ENCODE data around the gene OS9. TPM values are rescaled to one million over a fixed set of nuclear protein-coding genes. Genes with fewer than 3 reads are reported as not detected.

The OS9 gene
- polyA plus RNA-seq, 4 donors, result 148 to 307 (median 200) TPM

GRCh38 chr12:57715786-57716185 is 21.9 kb downstream of the OS9 start:
- FAIRE-seq (no peak), DNase-seq (no peak)
- Histone ChIP-seq H3K4me3 (ENCODE audit: low read depth in 1 of 3, low read length in 3 of 3) (no peak overlapping the region), H3K36me3 (ENCODE audit: control insufficient read depth in 3 of 3, insufficient read depth in 2 of 3, low read depth in 1 of 3, low read length in 3 of 3) (peaks cover 19 to 65% (median 25%) of the 10 kb centered on the region in 3 donors), H3K27me3 (ENCODE audit: control insufficient read depth in 3 of 3, insufficient read depth in 3 of 3, low read length in 3 of 3) (no peaks in the 10 kb centered on the region), H3K27ac (ENCODE audit: low read depth in 1 of 3, low read length in 2 of 3) (no peak overlapping the region), H3K4me1 (ENCODE audit: control insufficient read depth in 3 of 3, insufficient read depth in 2 of 3, low read depth in 1 of 3, low read length in 2 of 3) (no peaks in the 10 kb centered on the region), H3K9me3 (ENCODE audit: control insufficient read depth in 2 of 2, insufficient read depth in 1 of 2, low read depth in 1 of 2, low read length in 1 of 2) (peaks cover 0 to 2% of the 10 kb centered on the region in 2 donors)
- 94 to 97% (median 94%) methylated on average over 12 of the region's 12 CpGs for WGBS, 3 donors

GRCh38 chr12:57716305-57716704 is 22.4 kb downstream of the OS9 start:
- WGBS, 3 donors, result 95 to 100% (median 97%) methylated on average over 4 of the region's 4 CpGs

GRCh38 chr12:57717131-57717530 is 23.2 kb downstream of the OS9 start:
- Histone ChIP-seq H3K36me3 (ENCODE audit: control insufficient read depth in 3 of 3, insufficient read depth in 2 of 3, low read depth in 1 of 3, low read length in 3 of 3) (peaks cover 24 to 75% (median 30%) of the 10 kb centered on the region in 3 donors), H3K27me3 (ENCODE audit: control insufficient read depth in 3 of 3, insufficient read depth in 3 of 3, low read length in 3 of 3) (no peaks in the 10 kb centered on the region), H3K9me3 (ENCODE audit: control insufficient read depth in 2 of 2, insufficient read depth in 1 of 2, low read depth in 1 of 2, low read length in 1 of 2) (no peaks in the 10 kb centered on the region), H3K4me3 (ENCODE audit: low read depth in 1 of 3, low read length in 3 of 3) (no peak overlapping the region), H3K27ac (ENCODE audit: low read depth in 1 of 3, low read length in 2 of 3) (no peak overlapping the region), H3K4me1 (ENCODE audit: control insufficient read depth in 3 of 3, insufficient read depth in 2 of 3, low read depth in 1 of 3, low read length in 2 of 3) (no peaks in the 10 kb centered on the region)
- WGBS, 3 donors, result 97 to 98% (median 97%) methylated on average over 5 of the region's 5 CpGs
- DNase-seq, result no peak
- FAIRE-seq, result no peak

More at GRCh38 chr12:57716305-57716704, 22.4 kb downstream of the OS9 start:
- Histone ChIP-seq H3K4me3 (ENCODE audit: low read depth in 1 of 3, low read length in 3 of 3) (no peak overlapping the region), H3K9me3 (ENCODE audit: control insufficient read depth in 2 of 2, insufficient read depth in 1 of 2, low read depth in 1 of 2, low read length in 1 of 2) (peaks cover 0 to 2% of the 10 kb centered on the region in 2 donors), H3K36me3 (ENCODE audit: control insufficient read depth in 3 of 3, insufficient read depth in 2 of 3, low read depth in 1 of 3, low read length in 3 of 3) (peaks cover 21 to 70% (median 30%) of the 10 kb centered on the region in 3 donors), H3K27me3 (ENCODE audit: control insufficient read depth in 3 of 3, insufficient read depth in 3 of 3, low read length in 3 of 3) (no peaks in the 10 kb centered on the region), H3K4me1 (ENCODE audit: control insufficient read depth in 3 of 3, insufficient read depth in 2 of 3, low read depth in 1 of 3, low read length in 2 of 3) (no peaks in the 10 kb centered on the region), H3K27ac (ENCODE audit: low read depth in 1 of 3, low read length in 2 of 3) (no peak overlapping the region)
- no peak for FAIRE-seq
- no peak for DNase-seq

GRCh38 chr12:57717846-57718640 is 24.1 kb downstream of the OS9 start:
- no peak for DNase-seq
- H3K4me3 ChIP-seq (ENCODE audit: low read depth in 1 of 3, low read length in 3 of 3), result no peak overlapping the region
- WGBS, 3 donors, result 96 to 97% (median 97%) methylated on average over 22 of the region's 22 CpGs
- no peak overlapping the region for H3K27ac ChIP-seq (ENCODE audit: low read depth in 1 of 3, low read length in 2 of 3)
- peaks cover 19 to 72% (median 30%) of the 10 kb centered on the region in 3 donors for H3K36me3 ChIP-seq (ENCODE audit: control insufficient read depth in 3 of 3, insufficient read depth in 2 of 3, low read depth in 1 of 3, low read length in 3 of 3)
- FAIRE-seq, result no peak
- no peaks in the 10 kb centered on the region for H3K4me1 ChIP-seq (ENCODE audit: control insufficient read depth in 3 of 3, insufficient read depth in 2 of 3, low read depth in 1 of 3, low read length in 2 of 3)
- no peaks in the 10 kb centered on the region for H3K27me3 ChIP-seq (ENCODE audit: control insufficient read depth in 3 of 3, insufficient read depth in 3 of 3, low read length in 3 of 3)
- H3K9me3 ChIP-seq (ENCODE audit: control insufficient read depth in 2 of 2, insufficient read depth in 1 of 2, low read depth in 1 of 2, low read length in 1 of 2), result no peaks in the 10 kb centered on the region

- Histone ChIP-seq H3K36me3 (ENCODE audit: control insufficient read depth in 3 of 3, insufficient read depth in 2 of 3, low read depth in 1 of 3, low read length in 3 of 3) (peaks cover 16 to 68% (median 30%) of the 10 kb centered on the region in 3 donors), H3K4me1 (ENCODE audit: control insufficient read depth in 3 of 3, insufficient read depth in 2 of 3, low read depth in 1 of 3, low read length in 2 of 3) (no peaks in the 10 kb centered on the region), H3K27me3 (ENCODE audit: control insufficient read depth in 3 of 3, insufficient read depth in 3 of 3, low read length in 3 of 3) (peaks cover 0 to under 1% (median 0%) of the 10 kb centered on the region in 3 donors), H3K4me3 (ENCODE audit: low read depth in 1 of 3, low read length in 3 of 3) (no peak overlapping the region), H3K9me3 (ENCODE audit: control insufficient read depth in 2 of 2, insufficient read depth in 1 of 2, low read depth in 1 of 2, low read length in 1 of 2) (no peaks in the 10 kb centered on the region), H3K27ac (ENCODE audit: low read depth in 1 of 3, low read length in 2 of 3) (no peak overlapping the region)
- WGBS, 3 donors, result 97 to 99% (median 97%) methylated on average over 15 of the region's 15 CpGs
- no peak for DNase-seq
- FAIRE-seq, result no peak
Observed at GRCh38 chr12:57718641-57719528, 25.0 kb downstream of the OS9 start.

- no peak for FAIRE-seq
- Histone ChIP-seq H3K4me1 (ENCODE audit: control insufficient read depth in 3 of 3, insufficient read depth in 2 of 3, low read depth in 1 of 3, low read length in 2 of 3) (no peaks in the 10 kb centered on the region), H3K9me3 (ENCODE audit: control insufficient read depth in 2 of 2, insufficient read depth in 1 of 2, low read depth in 1 of 2, low read length in 1 of 2) (no peaks in the 10 kb centered on the region), H3K27me3 (ENCODE audit: control insufficient read depth in 3 of 3, insufficient read depth in 3 of 3, low read length in 3 of 3) (peaks cover 0 to 10% (median 0%) of the 10 kb centered on the region in 3 donors), H3K4me3 (ENCODE audit: low read depth in 1 of 3, low read length in 3 of 3) (no peak overlapping the region), H3K36me3 (ENCODE audit: control insufficient read depth in 3 of 3, insufficient read depth in 2 of 3, low read depth in 1 of 3, low read length in 3 of 3) (peaks cover 16 to 65% (median 30%) of the 10 kb centered on the region in 3 donors), H3K27ac (ENCODE audit: low read depth in 1 of 3, low read length in 2 of 3) (no peak overlapping the region)
- 91 to 94% (median 91%) methylated on average over 20 of the region's 20 CpGs for WGBS, 3 donors
- no peak for DNase-seq
Observed at GRCh38 chr12:57719777-57720605, 26.1 kb downstream of the OS9 start.

- Histone ChIP-seq H3K4me3 (ENCODE audit: low read depth in 1 of 3, low read length in 3 of 3) (no peak overlapping the region), H3K27me3 (ENCODE audit: control insufficient read depth in 3 of 3, insufficient read depth in 3 of 3, low read length in 3 of 3) (peaks cover 0 to 18% (median 0%) of the 10 kb centered on the region in 3 donors), H3K9me3 (ENCODE audit: control insufficient read depth in 2 of 2, insufficient read depth in 1 of 2, low read depth in 1 of 2, low read length in 1 of 2) (no peaks in the 10 kb centered on the region), H3K4me1 (ENCODE audit: control insufficient read depth in 3 of 3, insufficient read depth in 2 of 3, low read depth in 1 of 3, low read length in 2 of 3) (peaks cover 0 to 3% (median 0%) of the 10 kb centered on the region in 3 donors), H3K27ac (ENCODE audit: low read depth in 1 of 3, low read length in 2 of 3) (no peak overlapping the region), H3K36me3 (ENCODE audit: control insufficient read depth in 3 of 3, insufficient read depth in 2 of 3, low read depth in 1 of 3, low read length in 3 of 3) (peaks cover 16 to 60% (median 30%) of the 10 kb centered on the region in 3 donors)
- no peak for DNase-seq
- no peak for FAIRE-seq
- 80 to 88% (median 85%) methylated on average over 11 of the region's 11 CpGs for WGBS, 3 donors
Observed at GRCh38 chr12:57720606-57721595, 27.0 kb downstream of the OS9 start.

All from small intestine (tissue), 7 donors.